Measurements from ENCODE around the gene SRCAP.

Gene SRCAP

DNA sequence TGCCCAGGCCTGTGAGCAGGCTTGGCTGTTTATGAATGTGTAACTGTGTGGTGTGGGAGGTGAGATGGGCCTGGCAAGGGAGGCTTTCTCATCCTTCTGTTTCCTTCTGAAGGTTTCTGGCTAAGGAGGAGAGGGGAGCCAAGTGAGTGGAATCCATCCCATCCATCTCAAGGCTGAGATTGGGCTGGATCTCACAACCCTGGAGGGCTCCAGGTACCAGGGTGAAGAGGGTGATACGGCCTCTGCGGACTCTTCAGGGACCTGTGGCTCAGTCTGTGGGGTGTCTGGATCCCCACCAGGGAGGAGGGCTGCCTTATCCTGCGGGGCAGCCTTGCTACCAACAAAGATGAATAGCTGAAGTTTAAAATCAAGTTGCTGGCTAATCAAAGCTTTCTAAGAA, 81.0 kb downstream of the SRCAP start:
- no peak for DNase-seq (ENCODE audit: low spot score)
- no peak for TF ChIP-seq CTCF (IDR thresholded peaks at IDR 0.05; ENCODE audit: extremely low read depth, missing control alignments)

GRCh38 chr16:30780549-30780948, 81.6 kb downstream of the SRCAP start:
- no peak for DNase-seq (ENCODE audit: low spot score)
- TF ChIP-seq CTCF (IDR thresholded peaks at IDR 0.05; ENCODE audit: extremely low read depth, missing control alignments): no peak

GRCh38 chr16:30782486-30783279, 83.7 kb downstream of the SRCAP start:
- no peak for DNase-seq (ENCODE audit: low spot score)
- TF ChIP-seq CTCF (IDR thresholded peaks at IDR 0.05; ENCODE audit: extremely low read depth, missing control alignments): no peak

DNA sequence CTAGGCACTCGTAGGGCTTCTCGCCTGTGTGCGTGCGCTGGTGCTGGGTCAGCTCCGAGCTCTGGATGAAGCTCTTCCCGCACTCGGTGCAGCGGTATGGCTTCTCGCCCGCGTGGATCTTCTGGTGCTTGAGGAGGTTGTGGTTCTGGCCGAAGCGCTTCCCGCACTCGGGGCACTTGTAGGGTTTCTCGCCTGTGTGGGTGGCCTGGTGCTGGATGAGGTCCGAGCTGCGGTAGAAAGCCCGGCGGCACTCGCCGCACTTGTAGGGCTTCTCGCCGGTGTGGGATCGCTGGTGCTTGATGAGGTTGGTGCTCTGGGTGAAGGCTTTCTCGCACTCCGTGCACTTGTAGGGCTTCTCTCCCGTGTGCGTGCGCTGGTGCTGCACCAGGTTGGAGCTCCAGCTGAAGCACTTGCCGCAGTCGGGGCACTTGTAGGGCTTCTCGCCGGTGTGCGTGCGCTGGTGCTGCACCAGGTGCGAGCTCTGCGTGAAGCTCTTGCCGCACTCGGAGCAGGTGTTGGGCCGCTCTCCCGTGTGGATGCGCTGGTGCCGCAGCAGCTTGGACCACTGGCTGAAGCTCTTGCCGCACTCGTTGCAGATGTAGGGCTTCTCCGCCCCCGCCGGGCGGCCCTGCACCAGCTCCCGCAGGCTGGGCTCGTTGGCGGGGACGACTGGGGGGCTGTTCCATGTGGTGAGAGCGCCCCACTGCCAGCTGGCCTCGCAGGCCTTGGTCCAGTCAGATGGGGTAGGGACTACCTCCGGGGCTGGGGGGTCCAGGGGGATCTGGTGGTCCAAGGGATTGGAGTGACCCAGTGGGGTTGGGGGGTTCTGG, 84.5 kb downstream of the SRCAP start:
- no peak for DNase-seq (ENCODE audit: low spot score)
- TF ChIP-seq CTCF (IDR thresholded peaks at IDR 0.05; ENCODE audit: extremely low read depth, missing control alignments): no peak

DNA sequence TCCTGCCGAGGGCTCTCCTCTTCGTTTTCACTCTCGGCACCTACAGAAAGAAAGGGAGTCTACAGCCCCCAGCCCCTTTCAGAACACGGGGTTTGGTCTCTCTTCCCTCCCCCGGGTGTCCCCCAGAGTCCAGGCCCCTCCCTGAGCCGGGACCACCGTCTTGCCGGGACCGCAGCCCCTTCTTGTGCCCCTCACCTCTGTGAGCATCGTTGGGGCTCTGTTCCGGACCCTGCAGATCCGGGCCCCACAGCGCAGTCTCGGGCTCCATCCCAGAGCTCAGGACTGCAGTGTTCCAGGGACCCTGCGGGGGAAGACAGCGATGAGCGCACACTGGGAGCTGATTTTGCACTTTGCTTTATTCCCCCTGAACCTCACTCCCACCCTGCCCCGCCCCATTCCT, 85.2 kb downstream of the SRCAP start:
- no peak for TF ChIP-seq CTCF (IDR thresholded peaks at IDR 0.05; ENCODE audit: extremely low read depth, missing control alignments)
- no peak for DNase-seq (ENCODE audit: low spot score)

DNA sequence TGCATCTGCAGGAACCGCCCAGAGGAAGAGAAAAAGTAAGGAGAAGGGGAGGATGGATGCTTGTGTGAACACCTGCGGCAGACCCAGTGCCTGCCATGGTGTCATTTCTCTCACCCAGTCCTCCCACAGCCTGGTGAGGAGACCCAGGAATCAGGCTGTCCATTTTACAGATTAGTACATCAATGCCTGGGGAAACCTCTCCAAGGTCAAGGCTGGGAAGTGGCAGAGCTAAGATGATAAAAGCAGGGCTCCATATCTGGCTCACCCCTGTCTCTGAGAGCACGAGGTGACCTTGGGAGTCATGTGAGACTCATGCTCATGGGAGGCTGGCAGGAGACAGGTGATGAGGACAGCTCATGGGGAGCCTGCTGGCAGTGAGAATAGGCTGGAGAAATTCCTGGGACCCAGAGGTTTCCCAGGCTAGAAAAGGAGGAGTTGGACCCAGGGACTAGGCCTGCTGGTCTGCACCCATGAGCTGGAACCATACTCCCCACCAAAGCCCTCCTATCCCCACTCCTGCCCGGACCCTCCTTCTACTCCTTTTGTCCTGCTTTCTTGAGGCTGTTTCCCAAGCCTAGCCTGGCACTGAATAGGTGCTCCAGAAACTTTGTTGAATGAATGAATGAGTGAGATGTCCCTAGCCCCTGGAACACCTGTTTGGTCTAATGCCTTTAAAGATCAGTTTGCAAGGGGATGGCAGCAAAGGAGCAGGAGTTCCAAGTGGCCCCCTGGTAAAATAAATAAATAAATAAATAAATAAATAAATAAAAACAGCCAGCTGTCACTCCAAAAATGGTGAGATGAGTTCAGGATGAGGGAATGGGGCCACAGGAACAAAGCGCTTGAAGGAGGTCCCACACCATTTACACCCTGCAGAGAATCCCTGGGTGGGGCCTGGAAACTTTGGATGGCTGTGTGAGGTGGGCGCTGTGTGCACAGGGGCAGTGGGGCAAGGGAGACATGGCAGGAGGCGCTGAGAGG, 86.4 kb downstream of the SRCAP start:
- no peak for DNase-seq (ENCODE audit: low spot score)
- no peak for TF ChIP-seq CTCF (IDR thresholded peaks at IDR 0.05; ENCODE audit: extremely low read depth, missing control alignments)
